ENCODE measurements around the gene AZU1. TPM values are rescaled to one million over a fixed set of nuclear protein-coding genes. Genes with fewer than 3 reads are reported as not detected.

Gene AZU1
- total RNA-seq, 1 donor from 2014 or later = 0.21 TPM

GRCh38 chr19:858284-858683 is 30.6 kb downstream of the AZU1 start:
- no peak for DNase-seq (ENCODE audit: low spot score)
- Mint-ChIP-seq H3K4me1 (ENCODE audit: unreplicated experiment) (no peaks in the 10 kb centered on the region), H3K27me3 (ENCODE audit: unreplicated experiment) (peaks cover 8% of the 10 kb centered on the region), H3K36me3 (ENCODE audit: low read depth, unreplicated experiment) (no peaks in the 10 kb centered on the region), H3K9me3 (ENCODE audit: unreplicated experiment) (no peaks in the 10 kb centered on the region), H3K27ac (ENCODE audit: unreplicated experiment) (no peak overlapping the region), H3K4me3 (ENCODE audit: unreplicated experiment) (no peak overlapping the region)
- TF ChIP-seq, protein P1, sequence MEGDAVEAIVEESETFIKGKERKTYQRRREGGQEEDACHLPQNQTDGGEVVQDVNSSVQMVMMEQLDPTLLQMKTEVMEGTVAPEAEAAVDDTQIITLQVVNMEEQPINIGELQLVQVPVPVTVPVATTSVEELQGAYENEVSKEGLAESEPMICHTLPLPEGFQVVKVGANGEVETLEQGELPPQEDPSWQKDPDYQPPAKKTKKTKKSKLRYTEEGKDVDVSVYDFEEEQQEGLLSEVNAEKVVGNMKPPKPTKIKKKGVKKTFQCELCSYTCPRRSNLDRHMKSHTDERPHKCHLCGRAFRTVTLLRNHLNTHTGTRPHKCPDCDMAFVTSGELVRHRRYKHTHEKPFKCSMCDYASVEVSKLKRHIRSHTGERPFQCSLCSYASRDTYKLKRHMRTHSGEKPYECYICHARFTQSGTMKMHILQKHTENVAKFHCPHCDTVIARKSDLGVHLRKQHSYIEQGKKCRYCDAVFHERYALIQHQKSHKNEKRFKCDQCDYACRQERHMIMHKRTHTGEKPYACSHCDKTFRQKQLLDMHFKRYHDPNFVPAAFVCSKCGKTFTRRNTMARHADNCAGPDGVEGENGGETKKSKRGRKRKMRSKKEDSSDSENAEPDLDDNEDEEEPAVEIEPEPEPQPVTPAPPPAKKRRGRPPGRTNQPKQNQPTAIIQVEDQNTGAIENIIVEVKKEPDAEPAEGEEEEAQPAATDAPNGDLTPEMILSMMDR (IDR thresholded peaks at IDR 0.05; ENCODE audit: unreplicated experiment) = no peak

- Mint-ChIP-seq H3K27ac (ENCODE audit: unreplicated experiment) (no peak within 1 kb of the TSS), H3K9me3 (ENCODE audit: unreplicated experiment) (no peaks in the 10 kb centered on the region), H3K27me3 (ENCODE audit: unreplicated experiment) (peaks cover 9% of the 10 kb centered on the region), H3K4me1 (ENCODE audit: unreplicated experiment) (no peaks in the 10 kb centered on the region), H3K4me3 (ENCODE audit: unreplicated experiment) (no peak within 1 kb of the TSS), H3K36me3 (ENCODE audit: low read depth, unreplicated experiment) (no peaks in the 10 kb centered on the region)
- no peak for DNase-seq (ENCODE audit: low spot score)
- TF ChIP-seq, protein P1 (IDR thresholded peaks at IDR 0.05; ENCODE audit: unreplicated experiment) = no peak
These were observed 31.5 kb downstream of the AZU1 start, which contains the start of gene CFD for GRCh38 chr19:858868-859843. TSS of gene CFD (plus strand) at chr19:859664. CDS start at chr19:859690, 26 bp downstream.

DNA sequence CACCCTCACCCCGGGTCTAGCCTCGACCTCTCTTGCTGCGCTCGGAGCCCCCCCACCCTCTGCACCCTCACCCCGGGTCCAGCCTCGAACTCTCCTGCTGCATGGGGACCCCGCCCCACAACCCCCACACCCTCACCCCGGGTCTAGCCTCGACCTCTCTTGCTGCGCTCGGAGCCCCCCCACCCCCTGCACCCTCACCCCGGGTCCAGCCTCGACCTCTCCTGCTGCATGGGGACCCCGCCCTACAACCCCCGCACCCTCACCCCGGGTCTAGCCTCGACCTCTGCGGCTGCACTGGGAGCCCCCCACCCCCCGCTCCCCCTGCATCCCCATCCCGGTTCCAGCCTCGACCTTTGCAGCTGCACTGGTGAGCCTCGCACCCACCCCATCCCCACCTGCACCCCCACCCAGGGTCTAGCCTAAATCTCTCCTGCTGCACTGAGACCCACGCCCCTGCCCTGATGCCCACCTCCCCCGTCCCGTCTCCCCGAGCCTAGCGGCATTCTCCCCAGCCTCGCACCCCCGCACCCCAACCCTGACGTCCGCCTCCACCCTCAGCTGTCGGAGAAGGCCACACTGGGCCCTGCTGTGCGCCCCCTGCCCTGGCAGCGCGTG is 33.6 kb downstream of the AZU1 start:
- no peaks in the 10 kb centered on the region for H3K9me3 Mint-ChIP-seq (ENCODE audit: unreplicated experiment)
- no peak for DNase-seq (ENCODE audit: low spot score)
- H3K27me3 Mint-ChIP-seq (ENCODE audit: unreplicated experiment) = peaks cover 11% of the 10 kb centered on the region
- no peak overlapping the region for H3K4me3 Mint-ChIP-seq (ENCODE audit: unreplicated experiment)
- TF ChIP-seq, protein P1 (IDR thresholded peaks at IDR 0.05; ENCODE audit: unreplicated experiment) = no peak
- no peaks in the 10 kb centered on the region for H3K36me3 Mint-ChIP-seq (ENCODE audit: low read depth, unreplicated experiment)
- no peak overlapping the region for H3K27ac Mint-ChIP-seq (ENCODE audit: unreplicated experiment)
- no peaks in the 10 kb centered on the region for H3K4me1 Mint-ChIP-seq (ENCODE audit: unreplicated experiment)

GRCh38 chr19:861756-862580 is 34.3 kb downstream of the AZU1 start:
- H3K27ac Mint-ChIP-seq (ENCODE audit: unreplicated experiment) = no peak overlapping the region
- peaks cover 11% of the 10 kb centered on the region for H3K27me3 Mint-ChIP-seq (ENCODE audit: unreplicated experiment)
- TF ChIP-seq, protein P1 (IDR thresholded peaks at IDR 0.05; ENCODE audit: unreplicated experiment) = no peak
- DNase-seq (ENCODE audit: low spot score) = no peak
- no peaks in the 10 kb centered on the region for H3K36me3 Mint-ChIP-seq (ENCODE audit: low read depth, unreplicated experiment)
- no peaks in the 10 kb centered on the region for H3K4me1 Mint-ChIP-seq (ENCODE audit: unreplicated experiment)
- H3K4me3 Mint-ChIP-seq (ENCODE audit: unreplicated experiment) = no peak overlapping the region
- H3K9me3 Mint-ChIP-seq (ENCODE audit: unreplicated experiment) = no peaks in the 10 kb centered on the region

Measured in endothelial cell (in vitro differentiated cells).